ENCODE results near the gene MYO9A. TPM values are rescaled to one million over a fixed set of nuclear protein-coding genes. Genes with fewer than 3 reads are reported as not detected.

Gene MYO9A
- polyA plus RNA-seq, 1 experiment = 13.1 TPM

DNA sequence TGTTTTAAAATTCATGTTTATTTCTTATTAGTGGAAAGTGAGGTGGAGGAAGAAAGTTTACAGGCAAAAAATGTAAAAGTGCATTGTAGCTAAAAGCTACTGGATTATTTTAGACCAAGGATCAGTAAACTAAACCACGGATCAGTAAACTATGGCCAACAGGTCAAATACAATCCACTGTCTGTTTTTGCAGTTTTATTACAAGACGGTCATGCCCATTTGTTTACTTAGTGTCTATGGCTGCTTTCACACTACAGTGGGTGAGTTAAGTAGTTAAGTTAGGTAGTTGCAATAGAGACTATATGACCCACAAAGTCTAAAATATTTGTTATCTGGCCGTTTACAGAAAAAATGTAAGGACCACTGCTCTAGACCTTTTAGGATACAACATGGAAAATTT lies 225.6 kb downstream of the MYO9A start:
- no peaks in the 10 kb centered on the region for H3K27me3 ChIP-seq (ENCODE audit: control insufficient read depth, insufficient read depth, low read length)
- no peak overlapping the region for H3K4me3 ChIP-seq (ENCODE audit: low read depth, low read length)
- no peaks in the 10 kb centered on the region for H3K36me3 ChIP-seq (ENCODE audit: control insufficient read depth, insufficient read depth, low read length)
- TF ChIP-seq CTCF (IDR thresholded peaks at IDR 0.05; ENCODE audit: insufficient read depth, low read depth, low read length) = no peak
- ChIA-PET CTCF (interaction anchor here (0.6 kb wide), 1 partner anchor 15 kb away, joined by 3 read pairs; no protein-coding TSS in a partner anchor), POLR2A (no interaction called here)
- DNase-seq (ENCODE audit: low read depth) = no peak

DNA sequence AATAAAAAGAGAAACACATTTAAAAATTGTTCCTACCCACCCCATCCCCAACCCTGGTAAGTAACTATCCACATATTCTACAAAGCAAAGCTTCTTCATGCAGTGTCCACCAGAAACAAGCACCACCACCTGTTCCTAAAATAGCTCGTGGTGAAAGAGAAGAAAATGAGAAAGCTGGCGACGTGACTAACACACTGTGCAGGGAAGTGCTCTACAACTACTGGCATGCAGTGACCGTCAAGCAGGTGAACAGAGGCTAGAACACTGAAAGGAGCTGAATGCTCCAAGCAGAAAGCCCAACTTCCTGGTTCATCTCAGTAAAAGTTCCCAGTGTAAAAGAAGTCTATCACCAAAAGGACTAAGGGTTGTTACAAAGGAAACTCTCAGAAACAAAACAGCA lies 226.9 kb downstream of the MYO9A start:
- CTCF ChIA-PET = interaction anchor here (1.3 kb wide), 1 partner anchor 9 kb away, joined by 5 read pairs; no protein-coding TSS in a partner anchor
- no peaks in the 10 kb centered on the region for H3K36me3 ChIP-seq (ENCODE audit: control insufficient read depth, insufficient read depth, low read length)
- DNase-seq (ENCODE audit: low read depth) = no peak

GRCh38 chr15:71889947-71890346 lies 228.0 kb downstream of the MYO9A start:
- CTCF ChIA-PET = no interaction called here
- no peaks in the 10 kb centered on the region for H3K36me3 ChIP-seq (ENCODE audit: control insufficient read depth, insufficient read depth, low read length)
- no peak for TF ChIP-seq CTCF (IDR thresholded peaks at IDR 0.05; ENCODE audit: insufficient read depth, low read depth, low read length)
- POLR2A ChIA-PET = no interaction called here
- H3K27me3 ChIP-seq (ENCODE audit: control insufficient read depth, insufficient read depth, low read length) = no peaks in the 10 kb centered on the region
- no peak overlapping the region for H3K4me3 ChIP-seq (ENCODE audit: low read depth, low read length)
- no peak for DNase-seq (ENCODE audit: low read depth)

More for the DNA sequence above, 226.9 kb downstream of the MYO9A start:
- no peak for TF ChIP-seq CTCF (IDR thresholded peaks at IDR 0.05; ENCODE audit: insufficient read depth, low read depth, low read length)
- POLR2A ChIA-PET = no interaction called here
- Histone ChIP-seq H3K27me3 (ENCODE audit: control insufficient read depth, insufficient read depth, low read length) (no peaks in the 10 kb centered on the region), H3K4me3 (ENCODE audit: low read depth, low read length) (no peak overlapping the region)

DNA sequence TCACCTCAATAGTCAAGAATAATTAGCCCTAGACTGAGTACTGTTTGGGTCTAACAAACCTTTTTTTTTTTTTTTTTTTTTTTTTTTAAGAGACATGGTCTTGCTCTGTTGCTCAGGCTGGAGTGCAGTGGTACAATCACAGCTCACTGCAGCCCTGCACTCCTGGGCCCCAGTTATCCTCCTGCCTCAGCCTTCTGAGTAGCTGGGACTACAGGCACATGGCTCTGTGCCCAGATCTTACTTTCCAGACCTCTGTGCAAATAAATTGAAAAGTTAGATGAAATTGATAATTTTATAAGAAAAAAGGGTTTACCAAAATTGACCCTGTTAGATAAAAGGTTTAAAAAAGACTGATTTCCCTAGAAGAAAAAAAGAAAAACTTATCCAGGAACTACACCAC lies 228.6 kb downstream of the MYO9A start:
- TF ChIP-seq CTCF (IDR thresholded peaks at IDR 0.05; ENCODE audit: insufficient read depth, low read depth, low read length) = no peak
- ChIA-PET CTCF (no interaction called here), POLR2A (no interaction called here)
- Histone ChIP-seq H3K36me3 (ENCODE audit: control insufficient read depth, insufficient read depth, low read length) (no peaks in the 10 kb centered on the region), H3K4me3 (ENCODE audit: low read depth, low read length) (no peak overlapping the region), H3K27me3 (ENCODE audit: control insufficient read depth, insufficient read depth, low read length) (no peaks in the 10 kb centered on the region)
- DNase-seq (ENCODE audit: low read depth) = no peak

DNA sequence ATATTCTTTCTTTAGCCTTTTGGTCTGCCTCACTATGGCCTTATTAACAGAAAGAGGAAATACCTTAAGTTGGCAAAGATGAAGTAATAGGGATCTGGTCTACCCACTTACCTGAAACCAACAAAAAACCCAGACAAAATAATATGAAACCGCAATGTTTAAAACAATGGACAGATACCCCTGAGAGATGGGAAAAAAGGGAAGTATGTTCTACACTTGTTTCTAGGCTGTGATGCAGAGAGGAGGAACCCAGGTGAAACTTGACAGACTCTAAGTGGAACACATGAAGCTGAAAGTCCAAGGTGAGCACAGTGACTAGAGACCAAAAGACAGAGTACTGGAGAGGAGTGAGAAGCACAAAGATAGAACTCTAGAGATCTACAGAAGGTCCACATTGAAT lies 229.2 kb downstream of the MYO9A start:
- no peak for TF ChIP-seq CTCF (IDR thresholded peaks at IDR 0.05; ENCODE audit: insufficient read depth, low read depth, low read length)
- H3K27me3 ChIP-seq (ENCODE audit: control insufficient read depth, insufficient read depth, low read length) = no peaks in the 10 kb centered on the region
- CTCF ChIA-PET = no interaction called here
- no peak for DNase-seq (ENCODE audit: low read depth)
- H3K4me3 ChIP-seq (ENCODE audit: low read depth, low read length) = no peak overlapping the region
- POLR2A ChIA-PET = no interaction called here
- no peaks in the 10 kb centered on the region for H3K36me3 ChIP-seq (ENCODE audit: control insufficient read depth, insufficient read depth, low read length)

Data from BJ (cell line).